GM23338 (cell line): Measurements from ENCODE around the gene PUM1. TPM values are rescaled to one million over a fixed set of nuclear protein-coding genes. Genes with fewer than 3 reads are reported as not detected.
A peak's percentile ranks its signal among the peaks of the same experiment; 100 is the strongest.
"Not testable (repeated sequence)": the region's sequence is repeated elsewhere in the genome, so short reads cannot be mapped to it uniquely, and the experiment has no call there.

Source experiments
- ATAC-seq: fragments of 200-7000 bp; cut with Tn5 transposase; 3 replicates; pipeline ENCODE4 v1.9.1; 2020
- DNase-seq: peaks from one replicate; pipeline ENCODE4 v3.0.0-alpha.2; 2015; ENCODE audit warnings: low spot score
- H2AFZ ChIP-seq: fragments of 200-600 bp; sonication (generic); 2 replicates; pipeline ENCODE4 v1.8.0; 2016; ENCODE audit warnings: antibody characterized with exemption, mild to moderate bottlenecking, moderate library complexity
- H3F3A ChIP-seq: fragments of 200-600 bp; sonication (generic); replicated peaks from 2 replicates; pipeline ENCODE4 v1.8.0; 2017; ENCODE audit warnings: antibody characterized with exemption, mixed run types, low read depth
- H3K27ac ChIP-seq: fragments of 200-600 bp; sonication (generic); 2 replicates; pipeline ENCODE4 v1.6.1; 2016; ENCODE audit warnings: low read depth
- H3K27me3 ChIP-seq: fragments of 200-600 bp; sonication (generic); 2 replicates; pipeline ENCODE4 v1.8.0; 2016; ENCODE audit warnings: mild to moderate bottlenecking, mixed run types, moderate library complexity; ENCODE audit not compliant: insufficient read depth
- H3K36me3 ChIP-seq: fragments of 200-600 bp; sonication (generic); 2 replicates; pipeline ENCODE4 v1.8.0; 2016; ENCODE audit warnings: mild to moderate bottlenecking; ENCODE audit not compliant: insufficient read depth
- H3K4me1 ChIP-seq: fragments of 200-600 bp; sonication (generic); 2 replicates; pipeline ENCODE4 v1.8.0; 2016; ENCODE audit warnings: mild to moderate bottlenecking, moderate library complexity; ENCODE audit not compliant: insufficient read depth
- H3K4me2 ChIP-seq: fragments of 200-600 bp; sonication (generic); 2 replicates; pipeline ENCODE4 v1.7.1; 2017; ENCODE audit warnings: mixed run types
- H3K4me3 ChIP-seq: fragments of 200-600 bp; sonication (generic); 2 replicates; pipeline ENCODE4 v1.6.1; 2016; ENCODE audit warnings: mixed run types
- H3K79me2 ChIP-seq: fragments of 200-600 bp; sonication (generic); replicated peaks from 2 replicates; pipeline ENCODE4 v1.8.0; 2017; ENCODE audit warnings: mild to moderate bottlenecking; ENCODE audit not compliant: insufficient read depth
- H3K9me2 ChIP-seq: fragments of 200-600 bp; sonication (generic); 2 replicates; pipeline ENCODE4 v1.8.0; 2017; ENCODE audit not compliant: insufficient read depth
- H4K20me1 ChIP-seq: fragments of 200-600 bp; sonication (generic); replicated peaks from 2 replicates; pipeline ENCODE4 v1.8.0; 2017; ENCODE audit warnings: mild to moderate bottlenecking; ENCODE audit not compliant: insufficient read depth
- H3K27ac Mint-ChIP-seq: 2 replicates; pipeline ENCODE4 v1.8.0; 2020; ENCODE audit warnings: inconsistent platforms, mild to moderate bottlenecking, moderate library complexity, mixed read lengths
- H3K27me3 Mint-ChIP-seq: 3 replicates; pipeline ENCODE4 v1.8.0; 2022; ENCODE audit warnings: low read depth, mild to moderate bottlenecking, moderate library complexity, mixed read lengths, inconsistent platforms; ENCODE audit not compliant: insufficient read depth, poor library complexity
- H3K36me3 Mint-ChIP-seq: 3 replicates; pipeline ENCODE4 v1.8.0; 2021; ENCODE audit warnings: low read depth, mild to moderate bottlenecking, inconsistent platforms, moderate library complexity, mixed read lengths
- H3K4me1 Mint-ChIP-seq: 3 replicates; pipeline ENCODE4 v1.8.0; 2020; ENCODE audit warnings: mild to moderate bottlenecking, inconsistent platforms, mixed read lengths
- H3K4me3 Mint-ChIP-seq: 3 replicates; pipeline ENCODE4 v1.8.0; 2021; ENCODE audit warnings: moderate library complexity, mild to moderate bottlenecking, inconsistent platforms, mixed read lengths
- H3K9me3 Mint-ChIP-seq: 3 replicates; pipeline ENCODE4 v1.8.0; 2020; ENCODE audit warnings: moderate library complexity, mild to moderate bottlenecking, inconsistent platforms, mixed read lengths
- CREB1 ChIP-seq: fragments of 250-450 bp; sonication (Bioruptor Pico); IDR thresholded peaks from 2 replicates; pipeline ENCODE4 v1.5.0; 2020; ENCODE audit warnings: low read depth, mild to moderate bottlenecking, moderate library complexity
- CTCF ChIP-seq, 2 experiments: fragments of 200-600 bp in 1 of 2; sonication (generic) in 1 of 2; conservative IDR thresholded peaks; 2 replicates each; pipeline versions ENCODE4 v1.5.1 to v1.6.1; 2016 to 2017; ENCODE audit warnings: antibody characterized with exemption in 2 of 2, low read depth in 2 of 2, mild to moderate bottlenecking in 2 of 2, moderate library complexity in 1 of 2
- ETS1 ChIP-seq: IDR thresholded peaks from 2 replicates; pipeline ENCODE4 v1.6.1; 2016; ENCODE audit warnings: antibody characterized with exemption
- STAT1 ChIP-seq: IDR thresholded peaks from one replicate; pipeline ENCODE4 v1.6.1; 2016; ENCODE audit warnings: antibody characterized with exemption; ENCODE audit not compliant: unreplicated experiment
- ZNF331 ChIP-seq: fragments of 250-450 bp; sonication (Bioruptor Pico); IDR thresholded peaks from 2 replicates; pipeline ENCODE4 v1.5.0; 2020; ENCODE audit warnings: low read depth, mild to moderate bottlenecking, moderate library complexity
- ZNF462 ChIP-seq: fragments of 250-450 bp; sonication (Bioruptor Pico); IDR thresholded peaks from 2 replicates; pipeline ENCODE4 v1.5.0; 2020; ENCODE audit warnings: mild to moderate bottlenecking, moderate library complexity
- polyA plus RNA-seq: library from polyadenylated mRNA; unstranded; fragments of >200 nt; fragmentation: Nextera tagmentation; extraction: Ambion mirVana; gene quantifications from 2 replicates; pipeline ENCODE4 v1.2.1, GENCODE V29; 2016
- total RNA-seq: library from RNA; depleted of rRNA; stranded (reverse); fragments of >200 nt; shearing (Covaris generic); gene quantifications from 2 replicates; pipeline ENCODE4 v1.2.3, GENCODE V29; 2014

The PUM1 gene
- total and polyA plus RNA-seq, 2 experiments from 2014 or later = 44.4 to 117 TPM

DNA sequence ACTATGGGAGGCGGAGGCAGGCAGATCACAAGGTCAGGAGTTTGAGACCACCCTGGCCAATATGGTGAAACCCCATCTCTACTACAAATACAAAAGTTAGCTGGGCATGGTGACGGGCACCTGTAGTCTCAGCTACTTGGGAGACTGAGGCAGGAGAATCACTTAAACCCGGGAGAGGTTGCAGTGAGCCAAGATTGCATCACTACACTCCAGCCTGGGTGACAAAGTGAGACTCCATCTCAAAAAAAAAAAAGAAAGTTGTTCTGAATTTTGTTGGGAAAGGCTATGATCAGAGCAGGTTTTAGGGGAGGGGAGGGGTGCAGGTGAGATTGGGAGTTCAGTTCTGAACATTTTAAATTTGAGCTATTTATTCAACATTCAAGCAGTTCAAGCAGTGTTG, 22.6 kb upstream of the PUM1 start:
- not testable (repeated sequence) for H3K27me3 ChIP-seq, DNase-seq, H3K27ac Mint-ChIP-seq, H3K36me3 Mint-ChIP-seq, H3K4me3 Mint-ChIP-seq, H3F3A ChIP-seq, H3K9me2 ChIP-seq, H3K79me2 ChIP-seq, ATAC-seq, H4K20me1 ChIP-seq, H3K4me2 ChIP-seq, H3K4me3 ChIP-seq, H3K27ac ChIP-seq, H3K9me3 Mint-ChIP-seq, H3K4me1 Mint-ChIP-seq, H3K4me1 ChIP-seq, H3K27me3 Mint-ChIP-seq, H3K36me3 ChIP-seq
- H2AFZ ChIP-seq = 0 out of 2 replicates have a peak overlapping the region, but pooled peaks have one; percentile 23

- Histone ChIP-seq H2AFZ (no peak overlapping the region), H3F3A (no peaks in the 10 kb centered on the region)
- H3K36me3 Mint-ChIP-seq = no peaks in the 10 kb centered on the region
Observed at GRCh38 chr1:31084782-31085569, 19.5 kb upstream of the PUM1 start.

GRCh38 chr1:31082385-31082784, 16.9 kb upstream of the PUM1 start:
- H3K27ac Mint-ChIP-seq = no peak overlapping the region
- H3K27me3 Mint-ChIP-seq = peaks cover 2% of the 10 kb centered on the region
- H3K27me3 ChIP-seq = no peaks in the 10 kb centered on the region
- H3K79me2 ChIP-seq = no peaks in the 10 kb centered on the region
- peaks cover 6% of the 10 kb centered on the region; the same call in 2 of the 3 replicates for H3K4me1 Mint-ChIP-seq
- no peak overlapping the region for H2AFZ ChIP-seq
- no peaks in the 10 kb centered on the region for H3K36me3 ChIP-seq
- no peak overlapping the region for H3K4me3 ChIP-seq
- H3K9me3 Mint-ChIP-seq = no peaks in the 10 kb centered on the region
- no peaks in the 10 kb centered on the region for H3K9me2 ChIP-seq
- H3K4me2 ChIP-seq = no peak overlapping the region
- no peaks in the 10 kb centered on the region for H3K36me3 Mint-ChIP-seq
- H4K20me1 ChIP-seq = no peaks in the 10 kb centered on the region
- ATAC-seq (no peak), DNase-seq (no peak)
- H3K4me3 Mint-ChIP-seq = no peak overlapping the region
- no peaks in the 10 kb centered on the region for H3K4me1 ChIP-seq
- no peak overlapping the region for H3K27ac ChIP-seq
- H3F3A ChIP-seq = no peaks in the 10 kb centered on the region
- no peak for TF ChIP-seq ZNF462 (CRISPR knock-in tag)
- TF ChIP-seq CTCF (conservative IDR thresholded peaks at IDR 0.05; ENCODE audit: low read depth in 2 of 2) = no peak
- no peak for TF ChIP-seq CREB1 (CRISPR knock-in tag)

More at GRCh38 chr1:31084782-31085569, 19.5 kb upstream of the PUM1 start:
- Histone ChIP-seq H4K20me1 (no peaks in the 10 kb centered on the region), H3K4me3 (no peak overlapping the region), H3K27me3 (no peaks in the 10 kb centered on the region), H3K79me2 (no peaks in the 10 kb centered on the region), H3K9me2 (no peaks in the 10 kb centered on the region), H3K4me2 (no peak overlapping the region), H3K27ac (no peak overlapping the region), H3K36me3 (no peaks in the 10 kb centered on the region), H3K4me1 (no peaks in the 10 kb centered on the region)
- Mint-ChIP-seq H3K27ac (no peak overlapping the region), H3K9me3 (no peaks in the 10 kb centered on the region), H3K4me1 (peaks cover 2% of the 10 kb centered on the region; the same call in 1 of the 3 replicates), H3K27me3 (peaks cover 8% of the 10 kb centered on the region), H3K4me3 (no peak overlapping the region)
- ATAC-seq = no peak
- DNase-seq = no peak
- TF ChIP-seq ETS1 (no peak), STAT1 (no peak), ZNF331 (no peak)
